Measurements from ENCODE around the gene TRPM7. TPM values are rescaled to one million over a fixed set of nuclear protein-coding genes. Genes with fewer than 3 reads are reported as not detected.

Gene TRPM7
- total RNA-seq, 2 donors from 2014 or later = 28.3 to 34.7 TPM

- no peak for DNase-seq
- no peak overlapping the region for H3K9ac ChIP-seq (ENCODE audit: low read depth in 2 of 2, low read length in 2 of 2)
- no peak for TF ChIP-seq CTCF (IDR thresholded peaks at IDR 0.05)
- H3K9me3 ChIP-seq = no peaks in the 10 kb centered on the region
- H3K27me3 ChIP-seq = no peaks in the 10 kb centered on the region
- no peaks in the 10 kb centered on the region for H3K36me3 ChIP-seq
- H3K4me1 ChIP-seq = no peaks in the 10 kb centered on the region
- H3K4me3 ChIP-seq = no peak overlapping the region
- intact Hi-C loops (cut with DNase I) = no loop called here
- H3K27ac ChIP-seq = no peak overlapping the region
Observed at GRCh38 chr15:50543556-50543955, 143.0 kb downstream of the TRPM7 start.

GRCh38 chr15:50542887-50543210 is 143.7 kb downstream of the TRPM7 start:
- H3K4me3 ChIP-seq = no peak overlapping the region
- H3K36me3 ChIP-seq = no peaks in the 10 kb centered on the region
- no peak overlapping the region for H3K27ac ChIP-seq
- H3K27me3 ChIP-seq = no peaks in the 10 kb centered on the region
- H3K4me1 ChIP-seq = no peaks in the 10 kb centered on the region
- no peak overlapping the region for H3K9ac ChIP-seq (ENCODE audit: low read depth in 2 of 2, low read length in 2 of 2)
- DNase-seq = no peak
- no peak for TF ChIP-seq CTCF (IDR thresholded peaks at IDR 0.05)
- intact Hi-C loops (cut with DNase I) = no loop called here
- no peaks in the 10 kb centered on the region for H3K9me3 ChIP-seq

GRCh38 chr15:50531766-50532165 is 154.8 kb downstream of the TRPM7 start:
- no peaks in the 10 kb centered on the region for H3K9me3 ChIP-seq
- H3K27ac ChIP-seq = no peak overlapping the region
- no peak overlapping the region for H3K4me3 ChIP-seq
- no peaks in the 10 kb centered on the region for H3K27me3 ChIP-seq
- no peak for TF ChIP-seq CTCF (IDR thresholded peaks at IDR 0.05)
- H3K4me1 ChIP-seq = no peaks in the 10 kb centered on the region
- H3K9ac ChIP-seq (ENCODE audit: low read depth in 2 of 2, low read length in 2 of 2) = no peak overlapping the region
- DNase-seq = no peak
- H3K36me3 ChIP-seq = no peaks in the 10 kb centered on the region
- intact Hi-C loops (cut with DNase I) = no loop called here

GRCh38 chr15:50531163-50531562 is 155.4 kb downstream of the TRPM7 start:
- Histone ChIP-seq H3K4me1 (no peaks in the 10 kb centered on the region), H3K36me3 (no peaks in the 10 kb centered on the region)
- intact Hi-C loops (cut with DNase I) = no loop called here

GRCh38 chr15:50523851-50524251 is 162.7 kb downstream of the TRPM7 start:
- no peak for DNase-seq
- no peak overlapping the region for H3K27ac ChIP-seq
- TF ChIP-seq CTCF (IDR thresholded peaks at IDR 0.05) = no peak
- H3K9me3 ChIP-seq = no peaks in the 10 kb centered on the region
- intact Hi-C loops (cut with DNase I) = no loop called here
- H3K9ac ChIP-seq (ENCODE audit: low read depth in 2 of 2, low read length in 2 of 2) = no peak overlapping the region
- H3K4me3 ChIP-seq = no peak overlapping the region
- no peaks in the 10 kb centered on the region for H3K4me1 ChIP-seq
- H3K36me3 ChIP-seq = no peaks in the 10 kb centered on the region
- H3K27me3 ChIP-seq = no peaks in the 10 kb centered on the region

More at GRCh38 chr15:50531163-50531562, 155.4 kb downstream of the TRPM7 start:
- TF ChIP-seq CTCF (IDR thresholded peaks at IDR 0.05) = no peak
- Histone ChIP-seq H3K27ac (no peak overlapping the region), H3K27me3 (no peaks in the 10 kb centered on the region), H3K9me3 (no peaks in the 10 kb centered on the region), H3K4me3 (no peak overlapping the region), H3K9ac (ENCODE audit: low read depth in 2 of 2, low read length in 2 of 2) (no peak overlapping the region)
- DNase-seq = no peak
